Stimulated activated CD8-positive, alpha-beta memory T cell treated with anti-CD3 and anti-CD28 coated beads, Interleukin-7, amount 100 ng/mL, for 24 hours (primary cell): ENCODE results near the gene CCDC196.

Source experiments
- DNase-seq: peaks from one replicate; pipeline ENCODE4 v3.0.0-alpha.2; 2020; ENCODE audit warnings: low read depth

The CCDC196 gene, protein sequence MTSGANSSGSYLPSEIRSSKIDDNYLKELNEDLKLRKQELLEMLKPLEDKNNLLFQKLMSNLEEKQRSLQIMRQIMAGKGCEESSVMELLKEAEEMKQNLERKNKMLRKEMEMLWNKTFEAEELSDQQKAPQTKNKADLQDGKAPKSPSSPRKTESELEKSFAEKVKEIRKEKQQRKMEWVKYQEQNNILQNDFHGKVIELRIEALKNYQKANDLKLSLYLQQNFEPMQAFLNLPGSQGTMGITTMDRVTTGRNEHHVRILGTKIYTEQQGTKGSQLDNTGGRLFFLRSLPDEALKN

DNA sequence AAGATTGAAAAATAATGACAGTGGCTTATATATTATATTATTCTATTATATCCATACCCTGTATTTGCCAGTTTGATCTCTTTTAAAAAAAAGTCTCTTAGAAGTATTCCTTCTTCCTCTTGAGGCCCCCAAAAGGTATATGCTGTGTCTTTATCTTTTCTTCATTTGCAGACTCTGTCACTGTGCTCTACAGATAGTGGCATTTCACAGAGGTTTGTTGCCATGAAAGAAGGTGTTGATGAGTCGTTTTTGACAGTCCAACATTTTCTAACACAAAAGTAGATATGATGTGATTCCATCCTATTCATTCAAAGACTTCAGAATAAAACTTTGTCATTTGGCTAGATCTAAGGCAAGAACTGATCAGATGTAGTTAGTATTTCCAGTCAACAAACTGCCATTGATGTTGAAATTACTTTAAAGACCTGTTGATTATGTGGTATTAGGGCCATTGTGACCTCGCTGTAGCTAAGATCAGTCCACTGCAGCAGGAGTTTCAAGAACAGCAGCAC is at the start of gene CCDC196:
CCDC196 (plus strand) TSS at position 462 of the 512 bp plus-strand sequence. CDS start 132 bp downstream, outside the sequence.
- no peak for DNase-seq

GRCh38 chr14:66440801-66441200 is 45.4 kb upstream of the CCDC196 start:
- no peak for DNase-seq

GRCh38 chr14:66442953-66443571 is 43.1 kb upstream of the CCDC196 start:
- DNase-seq: no peak

DNA sequence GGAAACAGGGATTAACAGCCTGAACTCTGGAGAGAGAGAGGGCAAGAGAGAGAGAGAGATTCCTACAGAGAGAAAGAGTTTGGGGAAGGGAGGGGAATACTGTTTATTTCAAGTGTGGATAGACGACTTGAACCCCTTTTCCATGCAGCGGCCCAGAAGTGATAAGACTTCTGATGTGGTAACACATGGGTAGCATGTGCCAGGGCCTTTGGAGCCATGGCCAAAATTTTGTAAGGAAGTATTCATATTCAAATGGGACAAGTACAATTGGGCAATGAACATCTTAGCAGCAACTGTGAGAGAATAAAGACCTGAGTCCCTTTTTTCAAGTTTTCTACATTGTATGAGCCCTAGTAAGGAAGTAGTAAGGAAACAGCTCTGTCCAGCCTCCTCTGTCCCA is 42.4 kb upstream of the CCDC196 start:
- DNase-seq: no peak

- no peak for DNase-seq
Observed at GRCh38 chr14:66444271-66444927, 41.8 kb upstream of the CCDC196 start.

DNA sequence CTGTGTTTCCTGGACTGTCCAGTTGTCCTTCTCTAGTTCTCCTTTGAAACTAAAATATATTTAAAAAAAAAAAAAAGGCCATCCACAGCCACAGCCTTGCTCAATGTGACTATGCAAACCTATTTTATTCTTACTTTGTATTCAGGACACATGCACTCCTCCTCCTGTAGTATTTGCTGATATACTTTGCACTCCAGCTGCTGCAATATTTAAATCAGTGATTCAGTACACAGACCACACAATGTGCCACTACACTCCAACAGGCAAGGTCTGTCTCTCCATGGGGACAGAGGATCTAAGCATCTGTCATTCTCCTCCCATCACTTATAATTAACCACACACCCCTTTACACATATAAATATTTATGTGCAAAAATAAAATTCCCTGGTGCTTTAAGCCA is 40.2 kb upstream of the CCDC196 start:
- DNase-seq: no peak

- no peak for DNase-seq
Observed at GRCh38 chr14:66453469-66453868, 32.7 kb upstream of the CCDC196 start.

GRCh38 chr14:66459603-66460002 is 26.6 kb upstream of the CCDC196 start:
- no peak for DNase-seq

GRCh38 chr14:66464261-66464660 is 21.9 kb upstream of the CCDC196 start:
- DNase-seq: no peak

DNA sequence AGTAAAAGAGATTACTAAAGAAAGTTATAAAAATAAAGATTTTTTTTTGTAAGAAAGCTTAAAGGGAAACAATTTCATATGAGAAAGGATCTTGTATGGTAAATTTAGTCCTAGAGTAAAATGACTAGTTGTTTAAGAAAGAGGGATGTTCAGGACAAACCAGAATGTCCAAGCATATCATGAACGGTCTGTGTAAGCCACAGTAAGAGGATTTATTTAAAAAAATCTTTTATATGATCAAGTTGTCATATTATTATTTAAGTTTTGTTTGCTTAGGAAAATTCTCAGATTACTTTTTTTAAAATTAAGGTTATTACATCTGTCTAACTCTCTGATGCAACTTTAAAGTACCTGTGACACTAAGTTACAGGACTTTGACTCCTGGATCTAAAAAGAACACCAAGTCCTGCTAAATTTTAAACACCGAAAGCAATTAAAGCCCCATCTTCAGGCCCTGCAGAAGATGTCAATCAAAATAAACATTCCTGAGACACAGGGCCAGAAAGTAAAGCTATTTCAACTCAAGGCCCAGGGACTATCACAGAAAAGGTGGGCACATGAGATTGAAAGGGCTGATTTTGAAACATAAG is 17.3 kb upstream of the CCDC196 start:
- no peak for DNase-seq

DNA sequence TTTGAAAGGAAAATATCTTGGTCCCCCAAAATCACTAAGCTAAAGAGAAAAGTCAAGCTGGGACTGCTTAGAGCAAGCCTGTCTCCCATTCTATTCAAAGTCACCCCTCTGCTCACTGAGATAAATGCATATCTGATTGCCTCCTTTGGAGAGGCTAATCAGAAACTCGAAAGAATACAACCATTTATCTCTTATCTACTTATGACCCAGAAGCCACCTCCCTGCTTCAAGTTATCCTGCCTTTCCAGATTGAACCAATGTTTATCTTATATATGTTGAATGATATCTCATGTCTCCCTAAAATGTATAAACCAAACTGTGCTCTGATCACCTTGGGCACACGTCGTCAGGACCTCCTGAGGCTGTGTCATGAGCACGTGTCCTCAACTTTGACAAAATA is 14.6 kb upstream of the CCDC196 start:
- no peak for DNase-seq

- DNase-seq: no peak
Observed at GRCh38 chr14:66472251-66472650, 13.9 kb upstream of the CCDC196 start.

- no peak for DNase-seq
Observed at GRCh38 chr14:66473223-66473622, 12.9 kb upstream of the CCDC196 start.

DNA sequence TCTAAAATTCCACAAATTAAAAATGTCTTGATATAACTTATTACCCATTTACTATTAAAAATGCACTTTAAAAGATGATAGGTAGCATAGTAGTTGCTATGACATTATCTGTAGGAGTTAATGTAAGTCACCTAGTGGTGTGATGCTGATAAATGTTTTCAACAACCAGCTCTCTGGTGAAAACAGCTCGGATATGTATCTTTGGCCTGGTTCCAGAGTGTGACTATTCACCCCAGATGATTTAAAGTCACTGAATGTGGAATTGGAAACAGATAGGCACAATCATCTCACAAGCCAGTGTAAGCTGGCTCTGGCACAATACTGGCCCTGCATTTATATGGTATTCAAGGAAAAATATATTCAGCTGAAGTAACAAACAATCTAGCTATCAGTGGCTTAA is 9.2 kb upstream of the CCDC196 start:
- DNase-seq: no peak

GRCh38 chr14:66477567-66477966 is 8.6 kb upstream of the CCDC196 start:
- no peak for DNase-seq

- DNase-seq: no peak
Observed at GRCh38 chr14:66482873-66483272, 3.3 kb upstream of the CCDC196 start.

- DNase-seq: no peak
Observed at GRCh38 chr14:66483322-66483721, 2.8 kb upstream of the CCDC196 start.

GRCh38 chr14:66485029-66485428 is 1.1 kb upstream of the CCDC196 start:
- DNase-seq: no peak

GRCh38 chr14:66487164-66487563 is 993 bp downstream of the CCDC196 start:
- no peak for DNase-seq

DNA sequence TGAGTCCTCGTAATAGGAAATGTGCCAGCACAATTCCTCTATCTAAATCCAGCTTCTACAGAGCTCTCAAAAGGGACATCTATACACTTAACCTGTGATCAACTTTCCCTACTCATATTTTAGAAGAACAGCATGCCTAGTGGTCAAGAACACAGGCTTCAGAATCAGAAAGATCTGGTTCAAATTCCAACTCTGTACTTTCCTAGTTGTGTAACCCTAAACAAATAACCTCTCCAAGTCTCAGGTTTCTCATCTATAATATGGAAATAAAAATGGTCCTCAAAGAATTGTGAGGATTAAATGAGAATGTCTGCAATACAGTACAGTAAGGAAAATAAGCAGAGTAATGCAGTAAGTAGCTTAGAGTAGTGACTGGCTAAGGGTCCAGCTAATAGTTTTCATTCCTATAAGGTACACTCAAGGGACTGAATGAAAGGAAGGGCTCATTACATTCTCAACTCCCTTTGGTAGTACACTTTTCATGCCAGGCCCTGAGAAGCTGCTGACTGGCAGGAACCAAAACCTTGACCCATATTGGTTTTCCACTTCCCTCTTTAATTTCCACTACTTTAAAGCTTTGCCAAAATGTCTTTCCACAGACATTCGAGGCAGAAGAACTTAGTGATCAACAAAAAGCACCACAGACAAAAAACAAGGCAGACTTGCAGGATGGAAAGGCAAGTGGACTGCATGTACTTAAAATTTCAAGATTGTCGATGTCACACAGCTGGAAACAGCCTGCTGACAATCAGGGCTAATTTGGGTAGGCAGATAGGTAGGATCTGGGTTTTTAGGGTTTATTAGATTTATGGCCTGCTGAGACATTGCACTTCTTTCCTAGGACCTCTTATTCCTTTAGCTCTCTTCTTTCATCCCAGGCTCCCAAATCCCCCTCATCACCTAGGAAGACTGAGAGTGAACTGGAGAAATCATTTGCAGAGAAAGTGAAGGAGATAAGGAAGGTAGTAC is 4.3 kb downstream of the CCDC196 start:
- no peak for DNase-seq

GRCh38 chr14:66493750-66494149 is 7.6 kb downstream of the CCDC196 start:
- DNase-seq: no peak
